NOMO-1 treated with DMSO at 0.1 percent for 48 hours (cell line): ENCODE measurements around the gene STAMBPL1.
"Not testable (repeated sequence)": the region's sequence is repeated elsewhere in the genome, so short reads cannot be mapped to it uniquely, and the experiment has no call there.

ENCODE experiments used
- DNase-seq: peaks from one replicate; lab custom pipeline; 2025; ENCODE audit not compliant: unreplicated experiment; lab: John Stamatoyannopoulos, UW

STAMBPL1 gene

DNA sequence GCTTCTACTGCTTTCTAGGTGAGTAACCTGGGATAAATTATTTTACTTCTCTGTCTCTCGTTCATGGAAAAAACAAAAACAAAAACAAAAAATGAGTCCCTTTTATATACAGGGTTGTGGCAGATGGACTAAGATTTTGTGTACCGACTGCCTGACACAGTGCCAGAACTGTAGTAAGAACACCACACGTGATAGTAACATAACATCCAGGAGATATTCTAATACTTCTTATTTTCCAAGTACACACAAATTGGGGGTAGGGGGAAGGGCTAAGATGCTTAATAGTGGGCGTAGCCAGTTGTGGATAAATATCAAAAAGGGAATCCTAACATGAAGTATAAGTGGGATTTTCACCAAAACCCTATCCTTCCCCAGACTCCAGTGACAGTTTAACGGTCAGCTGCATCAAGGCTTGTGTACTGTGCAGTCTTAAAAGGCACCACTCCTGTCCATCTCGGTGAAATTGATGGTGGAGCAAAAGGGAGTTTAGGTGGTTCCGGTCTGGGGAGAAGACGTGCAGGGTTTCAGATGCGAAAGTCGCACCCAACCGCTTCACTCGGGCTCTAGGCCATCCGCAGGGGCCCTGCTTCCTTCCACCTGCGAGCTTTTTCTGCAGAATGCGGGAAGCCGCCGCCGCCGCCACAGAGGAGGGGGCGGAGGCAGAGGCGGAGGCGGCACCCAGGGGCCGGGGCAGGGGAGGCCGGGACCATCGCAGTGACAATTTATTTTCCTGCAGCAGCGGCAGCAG, at the start of gene STAMBPL1:
STAMBPL1 (plus strand) TSS at position 712 of the 748 bp plus-strand sequence. CDS start 21,464 bp downstream, outside the sequence.
- DNase-seq = peak; percentile 66

- DNase-seq = no peak
Measured at GRCh38 chr10:88830643-88831268, 49.3 kb upstream of the STAMBPL1 start.

DNA sequence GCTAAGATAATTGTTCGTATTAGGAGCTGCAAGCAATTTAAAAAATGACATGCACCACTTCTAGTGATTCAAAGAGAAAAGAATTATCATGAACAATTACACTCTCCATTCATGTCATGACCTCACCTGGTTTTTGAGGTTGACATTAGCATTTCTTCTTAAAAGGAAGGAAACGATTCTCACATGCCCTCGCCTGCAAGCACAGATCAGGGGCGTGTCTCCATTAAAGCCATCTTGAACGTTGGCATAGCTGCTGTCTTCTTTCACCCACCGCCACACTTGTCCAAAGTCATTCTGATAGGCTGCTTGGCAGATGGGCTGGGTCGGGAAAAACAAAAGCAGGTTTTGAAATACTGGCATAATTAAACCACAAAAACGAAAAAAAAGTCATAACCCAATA, 48.3 kb upstream of the STAMBPL1 start:
- DNase-seq = no peak

DNA sequence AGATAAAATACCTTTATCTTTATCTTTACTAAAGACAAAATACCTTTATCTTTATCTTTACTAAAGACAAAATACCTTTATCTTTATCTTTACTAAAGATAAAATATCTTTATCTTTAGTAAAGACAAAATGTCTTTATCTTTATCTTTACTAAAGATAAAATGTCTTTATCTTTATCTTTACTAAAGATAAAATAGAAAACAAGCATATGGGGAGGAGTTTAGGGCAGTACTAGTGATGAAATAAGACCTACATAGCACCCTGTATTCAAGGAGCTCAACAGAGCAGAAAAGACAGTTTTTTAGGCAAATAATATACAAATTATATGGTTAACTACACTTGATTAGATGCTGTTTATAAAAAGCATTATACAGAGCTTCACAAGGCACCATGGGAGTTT, 47.7 kb upstream of the STAMBPL1 start:
- no peak for DNase-seq

- DNase-seq = no peak
Measured at GRCh38 chr10:88833156-88833555, 46.9 kb upstream of the STAMBPL1 start.

GRCh38 chr10:88833723-88834122, 46.3 kb upstream of the STAMBPL1 start:
- peak; percentile 84 for DNase-seq

DNA sequence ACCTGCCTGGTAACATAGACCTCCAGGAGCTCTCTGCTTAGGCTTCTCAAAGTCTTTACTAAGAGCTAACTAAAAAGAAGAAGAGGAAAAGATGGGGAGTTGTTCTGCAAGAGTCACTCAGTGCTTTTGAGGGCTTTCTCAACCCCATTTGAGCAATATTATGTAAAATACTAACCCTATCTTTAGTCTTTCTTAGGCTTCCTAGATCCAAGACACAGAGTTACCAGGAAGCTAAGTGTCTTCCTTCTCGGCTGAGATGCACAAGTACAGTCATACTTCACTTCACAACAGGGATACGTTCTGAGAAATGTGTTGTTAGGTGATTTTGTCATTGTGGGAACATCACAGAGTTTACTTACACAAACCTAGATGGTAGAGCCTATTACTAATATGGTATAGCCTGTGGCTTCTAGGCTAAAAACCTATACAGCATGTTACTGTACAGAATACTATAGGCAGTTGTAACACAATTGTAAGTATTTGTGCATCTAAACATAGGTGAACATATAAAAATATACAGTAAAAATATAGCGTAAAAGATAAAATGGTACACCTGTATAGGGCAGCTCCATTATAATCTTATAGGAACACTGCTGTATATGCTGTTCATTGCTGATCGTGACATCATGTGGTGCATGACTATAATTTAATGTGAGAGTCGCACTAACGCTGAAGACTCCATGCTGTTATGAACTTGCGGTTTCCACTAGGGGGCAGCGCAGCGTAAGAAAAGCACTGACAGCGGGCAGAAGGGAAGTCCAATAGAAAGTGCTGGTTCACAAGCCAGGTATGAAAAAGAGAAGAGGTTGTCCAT, 44.7 kb upstream of the STAMBPL1 start:
- peak; percentile 85 for DNase-seq

- DNase-seq = no peak
Measured at GRCh38 chr10:88835910-88836221, 44.2 kb upstream of the STAMBPL1 start.

DNA sequence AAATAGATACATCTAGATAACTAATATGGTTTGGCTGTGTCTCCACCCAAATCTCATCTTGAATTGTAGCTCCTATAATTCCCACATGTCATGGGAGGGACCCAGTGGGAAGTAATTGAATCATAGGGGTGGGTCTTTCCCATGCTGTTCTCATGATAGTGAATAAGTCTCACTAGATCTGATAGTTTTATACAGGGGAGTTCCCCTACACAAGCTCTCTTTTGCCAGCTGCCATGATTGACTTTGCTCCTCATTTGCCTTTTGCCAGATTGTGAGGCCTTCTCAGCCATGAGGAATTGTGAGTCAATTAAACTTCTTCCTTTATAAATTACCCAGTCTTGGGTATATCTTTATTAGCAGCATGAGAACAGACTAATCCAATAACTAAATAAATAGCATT, 42.4 kb upstream of the STAMBPL1 start:
- DNase-seq = not testable (repeated sequence)

GRCh38 chr10:88838766-88839350, 41.2 kb upstream of the STAMBPL1 start:
- DNase-seq = no peak

DNA sequence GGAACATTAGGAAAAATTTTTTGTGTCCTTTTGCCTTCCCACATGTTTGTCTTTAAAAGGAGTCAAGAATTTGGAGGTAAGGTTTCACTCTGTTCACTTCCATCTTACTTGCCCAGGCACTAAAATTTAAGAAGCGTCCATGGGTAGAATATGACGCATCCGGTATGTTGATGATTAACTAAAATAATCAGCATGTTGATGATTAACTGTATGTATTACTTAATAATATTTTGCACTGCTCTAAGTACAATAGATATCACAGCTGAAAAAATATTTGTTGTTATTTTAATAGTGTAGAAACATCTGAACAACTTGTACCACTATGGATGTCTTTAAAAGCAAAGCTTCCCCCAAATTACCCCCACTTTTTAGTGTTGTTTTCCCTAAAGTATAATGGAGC, 39.9 kb upstream of the STAMBPL1 start:
- DNase-seq = no peak

DNA sequence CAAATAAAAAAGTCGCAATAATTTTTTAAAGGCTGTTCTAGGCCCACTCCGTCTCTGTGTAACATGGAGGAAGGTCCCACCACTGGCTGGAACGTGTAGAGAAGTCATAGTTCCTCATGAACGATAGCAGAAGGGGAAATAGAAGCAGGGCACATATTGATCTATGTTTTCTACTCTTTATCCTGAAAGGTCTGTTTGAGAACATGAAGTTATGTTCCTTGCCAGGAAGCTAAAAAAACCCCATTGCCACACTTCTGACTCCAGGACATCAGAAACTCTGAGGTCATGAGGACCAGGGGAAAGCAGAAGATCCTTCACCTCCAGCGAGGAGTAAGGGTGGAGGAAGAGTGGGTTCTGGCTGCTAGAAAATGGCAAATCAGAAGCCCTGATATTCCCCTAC, 39.2 kb upstream of the STAMBPL1 start:
- peak; percentile 62 for DNase-seq

DNA sequence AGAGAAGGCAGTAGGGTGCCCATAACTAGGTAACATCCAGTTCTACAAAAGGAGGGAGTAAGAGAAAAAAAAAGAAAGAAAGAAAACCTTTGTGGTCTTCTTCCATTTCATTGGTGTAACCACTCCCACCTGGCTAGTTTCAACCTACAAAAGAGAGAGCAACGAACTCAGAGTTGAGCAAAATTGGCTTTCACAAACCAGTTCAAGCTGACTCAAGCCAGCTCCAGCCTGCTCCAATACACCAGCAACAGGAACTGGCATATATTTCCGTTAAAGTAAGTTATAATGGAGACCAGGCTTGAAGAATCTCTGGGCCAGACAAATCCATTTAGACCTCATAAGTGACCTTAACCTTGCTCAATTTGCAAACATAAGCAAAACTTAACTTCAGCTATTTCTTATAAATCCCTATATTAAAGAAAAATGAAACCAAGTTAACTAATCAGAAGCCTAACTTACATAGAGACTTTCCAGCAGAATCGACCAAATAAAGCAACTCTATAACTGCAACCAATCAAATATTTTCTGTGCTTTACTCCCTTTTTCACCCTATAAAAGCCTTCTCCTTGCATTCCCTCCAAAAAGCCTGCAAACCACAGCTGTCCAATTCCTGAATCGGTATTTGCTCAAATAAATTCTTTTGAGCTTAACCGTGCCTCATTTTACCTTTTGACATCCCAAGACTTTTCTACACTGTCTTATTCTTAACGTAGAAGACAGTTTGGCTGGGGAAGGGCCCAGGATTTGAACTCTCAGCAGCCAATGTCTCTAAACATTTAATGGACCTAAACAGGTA, 38.5 kb upstream of the STAMBPL1 start:
- DNase-seq = peak; percentile 62

DNA sequence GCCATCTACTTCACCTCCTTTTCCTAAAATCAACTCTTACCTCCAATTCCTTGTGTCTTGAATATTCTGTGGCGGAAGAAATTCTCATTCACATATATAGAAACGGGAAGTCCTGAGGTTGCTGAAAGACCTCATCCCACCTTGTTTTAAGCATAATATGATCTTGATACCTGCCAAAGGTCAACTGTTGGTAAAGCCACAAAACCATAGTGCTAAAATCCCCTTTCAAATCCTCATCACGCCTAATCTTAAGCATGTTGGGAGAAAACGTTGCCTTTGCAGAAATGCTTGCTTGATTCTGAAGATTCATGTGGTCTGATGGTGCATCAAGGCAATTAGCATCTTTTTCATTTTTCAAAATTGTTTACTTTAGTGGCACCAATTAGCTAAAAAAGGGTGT, 36.9 kb upstream of the STAMBPL1 start:
- DNase-seq = no peak

- peak; percentile 71 for DNase-seq
Measured at GRCh38 chr10:88848499-88848898, 31.5 kb upstream of the STAMBPL1 start.

DNA sequence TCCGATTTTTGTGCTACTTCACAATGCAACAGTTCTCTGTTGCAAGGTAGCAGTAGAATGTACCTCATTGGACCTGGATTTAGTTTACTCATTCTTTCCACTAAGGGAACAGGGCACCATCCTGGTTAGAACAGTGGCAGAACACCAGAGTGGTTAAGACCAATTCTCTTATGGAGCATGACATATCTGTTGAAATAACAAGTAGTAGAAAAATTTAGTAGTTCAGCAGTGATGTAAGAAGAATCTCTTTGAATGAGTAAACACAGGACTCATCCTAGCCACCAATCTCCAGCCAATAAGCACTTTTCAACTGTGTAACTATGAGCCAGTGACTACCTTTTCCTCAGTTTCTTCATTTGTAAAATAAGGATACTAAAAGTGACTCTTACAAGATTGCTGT, 30.8 kb upstream of the STAMBPL1 start:
- DNase-seq = no peak

DNA sequence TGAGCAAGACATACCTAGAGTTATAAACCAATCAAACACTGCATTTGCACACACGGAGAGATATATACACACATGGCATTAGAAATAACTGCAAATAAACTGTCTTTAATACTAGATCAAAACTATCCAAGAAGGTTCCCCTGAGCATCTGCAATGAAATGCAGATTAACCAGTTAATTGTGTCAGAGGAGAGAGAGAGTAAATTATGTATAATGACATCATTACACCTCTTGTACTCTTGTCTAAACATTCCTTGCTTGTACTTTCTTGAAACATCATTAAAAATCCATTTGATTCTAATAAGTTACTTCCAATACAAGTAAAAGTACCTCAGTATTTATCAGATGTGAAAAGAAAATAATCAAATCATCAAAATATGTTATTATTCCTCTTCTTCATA, 29.3 kb upstream of the STAMBPL1 start:
- DNase-seq = no peak

DNA sequence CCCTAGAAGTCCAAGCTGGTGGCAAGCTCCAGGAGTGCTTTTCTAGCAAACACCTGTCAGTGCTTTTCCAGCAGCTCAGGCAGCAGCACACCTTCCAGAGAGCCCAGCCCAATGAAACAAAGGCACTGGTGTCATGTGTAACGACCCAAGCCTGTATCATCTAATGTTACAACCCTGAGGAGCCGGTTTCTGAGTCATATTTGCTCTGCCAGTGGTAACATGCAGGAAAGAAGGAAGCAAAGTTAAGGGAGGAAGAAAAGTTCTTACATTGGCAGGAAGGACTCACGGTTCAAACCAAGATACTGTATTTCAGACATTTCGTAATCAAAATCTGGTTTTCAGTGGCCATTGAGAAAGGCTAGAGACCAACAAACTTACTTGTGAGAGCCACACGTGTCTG, 28.3 kb upstream of the STAMBPL1 start, which contains the start of gene ANKRD22:
ANKRD22 (minus strand) TSS at position 139 of the 400 bp plus-strand sequence. CDS start 237 bp downstream, outside the sequence.
- peak; percentile 96 for DNase-seq

DNA sequence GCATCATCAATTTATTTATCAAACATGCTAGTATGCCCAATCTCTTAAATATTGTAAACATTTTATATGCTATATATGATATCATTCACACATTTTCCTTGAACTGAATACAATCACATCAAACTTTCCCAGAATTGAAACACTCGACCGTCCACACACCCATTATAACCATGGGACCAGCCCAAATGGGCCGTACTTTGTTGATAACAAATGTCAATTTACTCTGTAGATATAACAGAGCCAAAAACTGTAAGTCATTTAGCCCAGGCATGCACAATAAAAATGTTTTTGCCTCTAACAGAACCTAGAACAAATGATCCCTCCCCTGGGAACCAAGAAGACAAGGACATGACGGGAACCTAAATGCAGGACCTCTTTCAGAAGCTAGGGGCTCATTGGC, 27.7 kb upstream of the STAMBPL1 start:
- DNase-seq = no peak

DNA sequence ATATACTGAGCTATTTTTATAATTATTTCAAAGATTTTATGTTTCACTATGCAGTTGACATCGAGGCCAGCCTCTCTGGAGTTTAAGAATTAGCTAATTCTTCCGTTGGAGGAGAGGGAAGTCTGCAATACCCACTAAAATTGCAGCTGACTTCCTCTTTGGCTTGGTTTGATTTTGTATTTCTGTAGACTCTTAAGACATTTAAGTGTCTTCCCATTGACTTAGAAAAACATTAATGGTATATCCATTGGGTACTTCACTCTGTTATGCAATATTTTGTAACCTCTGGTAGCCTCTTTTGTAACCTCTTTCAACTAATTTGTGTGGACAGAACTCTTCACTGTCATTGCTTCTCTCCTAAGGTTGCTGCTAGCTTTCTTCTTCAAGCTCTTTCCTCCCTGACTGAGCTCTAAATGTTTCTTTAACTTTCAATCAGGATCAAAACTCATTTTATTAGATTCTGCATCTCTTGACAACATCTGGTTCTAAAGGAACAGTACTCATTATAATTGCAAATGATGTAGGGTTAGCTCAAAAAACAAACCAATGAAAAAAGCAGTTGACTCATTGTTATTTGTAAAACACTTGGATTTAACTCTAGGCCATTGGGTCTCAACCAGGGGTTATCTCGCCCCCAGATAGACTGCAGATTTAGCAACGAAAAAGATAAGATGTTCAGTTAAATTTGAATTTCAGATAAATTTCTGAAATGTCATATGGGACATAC, 26.7 kb upstream of the STAMBPL1 start:
- DNase-seq = peak; percentile 97
